ENCODE measurements around the gene EEF1AKMT1. TPM values are rescaled to one million over a fixed set of nuclear protein-coding genes. Genes with fewer than 3 reads are reported as not detected.
"Not testable (repeated sequence)": the region's sequence is repeated elsewhere in the genome, so short reads cannot be mapped to it uniquely, and the experiment has no call there.

Gene EEF1AKMT1
- total RNA-seq, 2 donors from 2014 or later: 8.8 to 10.3 TPM

DNA sequence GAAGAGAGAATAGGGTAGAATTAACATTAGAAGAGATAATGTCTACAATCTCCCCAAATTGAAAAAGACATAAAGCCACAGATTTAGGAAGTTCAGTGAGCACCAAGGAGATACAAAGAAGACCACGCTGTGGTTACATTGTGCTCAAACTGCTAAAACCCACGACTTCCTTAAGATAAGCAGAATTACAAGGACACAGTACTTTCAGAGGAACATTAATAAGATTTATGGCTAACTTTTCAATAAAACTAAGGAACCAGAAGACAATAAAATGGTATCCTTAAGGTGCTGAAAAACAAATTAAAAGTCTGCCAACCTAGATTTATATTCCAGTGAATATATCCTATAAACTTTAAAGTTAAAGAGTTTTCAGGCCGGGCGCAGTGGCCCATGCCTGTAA is 77.7 kb downstream of the EEF1AKMT1 start:
- Mint-ChIP-seq H3K27me3 (ENCODE audit: low read depth) (peaks cover 20% of the 10 kb centered on the region), H3K4me3 (no peak overlapping the region), H3K4me1 (ENCODE audit: low read depth) (no peaks in the 10 kb centered on the region), H3K9me3 (no peaks in the 10 kb centered on the region), H3K36me3 (ENCODE audit: insufficient read depth in 2 of 2) (no peaks in the 10 kb centered on the region), H3K27ac (no peak overlapping the region)
- DNase-seq: no peak
- ATAC-seq (replicated peaks in 1 of 2): no peak

DNA sequence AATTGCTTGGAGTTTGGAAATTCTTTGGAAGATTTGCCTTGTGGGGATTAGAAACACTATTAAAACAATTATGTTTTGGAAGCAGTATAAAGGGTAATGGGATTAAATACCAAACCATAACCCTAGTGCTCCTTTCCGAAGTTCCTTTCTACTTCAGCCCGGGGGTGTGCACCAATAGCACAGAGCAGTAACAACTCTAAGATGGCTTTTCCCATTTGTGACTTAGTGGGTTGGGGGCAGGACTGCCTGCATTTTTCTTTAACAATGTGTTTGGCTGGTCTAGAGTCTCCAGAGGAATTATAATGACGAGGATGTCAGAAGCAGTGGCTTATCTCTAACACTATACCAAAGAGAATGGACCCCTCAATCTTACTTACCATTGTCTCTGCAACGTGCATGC is 82.1 kb downstream of the EEF1AKMT1 start:
- DNase-seq: no peak
- Mint-ChIP-seq H3K9me3 (no peaks in the 10 kb centered on the region), H3K36me3 (ENCODE audit: insufficient read depth in 2 of 2) (no peaks in the 10 kb centered on the region), H3K4me3 (no peak overlapping the region), H3K27ac (no peak overlapping the region), H3K27me3 (ENCODE audit: low read depth) (peaks cover 6% of the 10 kb centered on the region), H3K4me1 (ENCODE audit: low read depth) (no peaks in the 10 kb centered on the region)
- no peak for ATAC-seq (replicated peaks in 1 of 2)

DNA sequence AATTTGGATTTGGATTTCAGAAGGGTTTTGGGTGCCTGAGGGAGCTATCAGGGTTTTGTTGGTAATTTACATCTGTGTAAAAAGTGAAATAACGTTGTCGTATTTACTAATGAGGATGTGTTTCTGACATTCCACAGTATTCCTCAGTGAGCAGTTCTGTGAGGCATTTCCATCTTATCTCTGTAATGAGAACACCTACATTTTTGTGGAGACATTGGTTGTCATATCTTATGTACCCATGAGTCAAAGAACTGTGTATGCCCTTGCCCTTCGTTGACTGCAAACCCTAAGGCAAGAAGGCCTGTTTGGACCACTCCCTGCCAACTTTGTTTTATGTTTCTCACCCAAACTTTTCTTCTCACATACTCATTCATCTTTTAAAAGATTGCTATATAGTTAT is 84.5 kb downstream of the EEF1AKMT1 start:
- no peak for DNase-seq
- no peak overlapping the region for H3K4me3 Mint-ChIP-seq
- no peak for ATAC-seq (replicated peaks in 1 of 2)

DNA sequence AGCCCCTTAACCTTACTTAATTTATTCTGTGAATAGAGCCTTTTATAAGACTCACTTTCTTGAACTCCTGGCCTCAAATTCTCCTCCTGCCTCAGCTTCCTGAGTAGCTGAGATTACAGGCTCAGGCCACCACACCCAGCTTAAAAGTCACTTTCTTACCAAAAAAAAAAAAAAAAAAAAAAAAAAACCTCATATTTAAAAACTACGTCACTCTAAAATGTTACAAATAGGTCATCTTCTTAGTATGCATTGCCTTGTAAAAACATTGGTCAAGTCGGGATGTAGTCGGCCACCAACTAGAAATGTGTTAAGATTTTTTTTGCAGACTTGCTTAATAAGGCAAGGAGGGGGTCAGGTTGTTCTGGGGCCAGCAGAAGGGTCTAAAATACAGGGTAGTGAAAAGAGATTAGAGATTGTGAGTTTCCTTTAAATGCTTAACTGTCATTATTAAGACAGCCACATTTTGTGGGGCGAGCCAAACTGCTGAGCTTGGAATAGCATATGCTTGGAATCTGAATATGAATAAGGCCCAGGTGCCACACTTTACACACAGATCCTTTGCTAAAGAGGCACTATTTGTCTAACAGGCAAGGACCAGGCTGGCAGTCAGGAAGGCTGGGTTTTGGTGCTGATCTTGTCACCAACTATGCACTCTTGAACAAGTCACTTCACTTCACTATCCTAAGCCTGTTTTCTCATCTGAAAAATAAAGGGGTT is 86.7 kb downstream of the EEF1AKMT1 start:
- no peak overlapping the region for H3K27ac Mint-ChIP-seq
- no peaks in the 10 kb centered on the region for H3K4me1 Mint-ChIP-seq (ENCODE audit: low read depth)
- H3K4me3 Mint-ChIP-seq: no peak overlapping the region
- no peaks in the 10 kb centered on the region for H3K36me3 Mint-ChIP-seq (ENCODE audit: insufficient read depth in 2 of 2)
- H3K27me3 Mint-ChIP-seq (ENCODE audit: low read depth): no peaks in the 10 kb centered on the region
- ATAC-seq (replicated peaks in 1 of 2): no peak
- DNase-seq: no peak
- H3K9me3 Mint-ChIP-seq: no peaks in the 10 kb centered on the region

More for the DNA sequence above, 84.5 kb downstream of the EEF1AKMT1 start:
- H3K36me3 Mint-ChIP-seq (ENCODE audit: insufficient read depth in 2 of 2): no peaks in the 10 kb centered on the region
- no peaks in the 10 kb centered on the region for H3K9me3 Mint-ChIP-seq
- no peaks in the 10 kb centered on the region for H3K27me3 Mint-ChIP-seq (ENCODE audit: low read depth)
- no peaks in the 10 kb centered on the region for H3K4me1 Mint-ChIP-seq (ENCODE audit: low read depth)
- H3K27ac Mint-ChIP-seq: no peak overlapping the region

DNA sequence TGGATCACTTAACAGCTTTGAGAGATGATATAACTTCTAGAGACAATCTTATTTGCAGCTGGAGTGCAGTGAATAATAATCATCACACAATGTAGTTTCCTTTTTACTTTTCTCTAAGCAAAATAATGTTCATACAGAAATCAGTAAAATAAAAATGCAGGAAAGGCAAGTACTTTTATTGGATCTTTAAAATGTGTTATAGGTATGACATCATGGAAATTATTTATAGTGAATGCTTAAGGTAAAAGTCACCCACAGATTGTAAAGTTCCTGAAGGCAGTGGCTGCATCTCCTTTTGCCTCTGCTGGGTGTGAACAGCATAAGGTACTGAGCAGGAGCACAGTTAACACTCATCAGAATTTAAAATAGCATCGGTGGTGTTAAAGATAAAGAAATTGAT is 87.6 kb downstream of the EEF1AKMT1 start:
- Mint-ChIP-seq H3K4me3 (no peak overlapping the region), H3K4me1 (ENCODE audit: low read depth) (no peaks in the 10 kb centered on the region), H3K27ac (no peak overlapping the region)

DNA sequence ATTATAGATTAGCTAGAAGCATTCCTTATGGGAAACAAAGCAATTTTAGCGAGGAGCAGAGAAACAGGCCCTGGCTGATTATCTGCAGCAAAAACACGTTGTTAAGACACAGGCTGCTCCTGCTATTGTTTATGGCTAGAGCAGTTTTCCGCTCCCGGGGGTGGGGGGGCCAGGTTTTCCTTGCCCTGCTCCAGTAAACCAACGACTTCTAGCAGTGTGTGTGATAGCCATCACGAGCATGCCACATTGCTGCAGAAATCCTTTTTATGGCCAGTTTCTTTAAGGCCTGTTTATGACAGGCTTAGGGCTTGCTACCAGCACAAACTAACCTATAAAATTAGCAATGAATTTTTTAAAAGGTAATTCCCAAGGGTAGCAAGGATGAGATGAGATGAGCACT is 88.7 kb downstream of the EEF1AKMT1 start:
- no peaks in the 10 kb centered on the region for H3K36me3 Mint-ChIP-seq (ENCODE audit: insufficient read depth in 2 of 2)
- H3K9me3 Mint-ChIP-seq: no peaks in the 10 kb centered on the region

More for the DNA sequence above, 87.6 kb downstream of the EEF1AKMT1 start:
- Mint-ChIP-seq H3K27me3 (ENCODE audit: low read depth) (no peaks in the 10 kb centered on the region), H3K9me3 (no peaks in the 10 kb centered on the region), H3K36me3 (ENCODE audit: insufficient read depth in 2 of 2) (no peaks in the 10 kb centered on the region)
- no peak for ATAC-seq (replicated peaks in 1 of 2)
- DNase-seq: no peak

DNA sequence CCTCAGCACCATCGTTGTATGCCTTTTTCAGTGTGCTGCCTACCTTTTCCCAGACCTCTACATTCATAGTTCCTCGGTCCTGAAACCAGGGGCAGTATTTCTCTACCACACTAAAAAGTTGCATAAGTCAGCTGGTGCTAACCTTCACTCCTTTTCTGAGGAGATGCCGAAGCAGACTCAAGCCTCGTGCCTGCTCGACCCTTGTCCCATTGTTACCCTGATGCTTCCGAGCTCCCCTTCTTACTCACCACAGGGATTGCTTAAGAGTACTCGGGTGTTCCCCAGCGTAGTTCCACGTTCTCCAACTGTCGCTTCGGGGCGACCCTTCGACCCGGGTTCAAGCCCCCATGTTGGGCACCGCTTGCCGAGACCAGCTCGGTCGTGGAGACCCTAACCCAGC is 89.2 kb downstream of the EEF1AKMT1 start:
- no peak overlapping the region for H3K27ac Mint-ChIP-seq

More for the DNA sequence above, 88.7 kb downstream of the EEF1AKMT1 start:
- no peak overlapping the region for H3K27ac Mint-ChIP-seq
- DNase-seq (no peak), ATAC-seq (replicated peaks in 1 of 2) (no peak)
- no peak overlapping the region for H3K4me3 Mint-ChIP-seq
- H3K27me3 Mint-ChIP-seq (ENCODE audit: low read depth): no peaks in the 10 kb centered on the region
- H3K4me1 Mint-ChIP-seq (ENCODE audit: low read depth): no peaks in the 10 kb centered on the region

DNA sequence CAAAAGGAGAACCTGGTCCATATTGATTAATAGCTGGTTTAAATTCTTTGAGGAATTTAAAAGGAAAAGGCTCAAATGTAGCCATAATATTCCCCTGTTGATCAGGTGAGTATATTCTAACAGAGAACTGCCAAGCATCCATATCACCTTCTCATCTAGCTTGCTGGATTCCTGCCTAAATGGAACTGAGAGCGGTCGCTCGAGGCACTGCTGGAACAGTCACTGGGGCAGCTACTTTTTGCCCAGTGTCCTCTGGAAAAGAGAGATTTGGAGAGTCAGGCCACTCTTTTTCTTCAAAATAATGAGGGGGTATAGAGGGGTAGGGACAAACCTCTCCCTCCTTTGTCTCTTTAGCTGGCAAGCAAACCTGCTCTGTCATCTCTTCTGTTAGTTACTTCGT is 89.7 kb downstream of the EEF1AKMT1 start:
- no peaks in the 10 kb centered on the region for H3K27me3 Mint-ChIP-seq (ENCODE audit: low read depth)
- no peak for ATAC-seq (replicated peaks in 1 of 2)
- DNase-seq: no peak
- no peaks in the 10 kb centered on the region for H3K36me3 Mint-ChIP-seq (ENCODE audit: insufficient read depth in 2 of 2)
- no peaks in the 10 kb centered on the region for H3K4me1 Mint-ChIP-seq (ENCODE audit: low read depth)
- H3K9me3 Mint-ChIP-seq: no peaks in the 10 kb centered on the region
- no peak overlapping the region for H3K27ac Mint-ChIP-seq
- no peak overlapping the region for H3K4me3 Mint-ChIP-seq

More for the DNA sequence above, 89.2 kb downstream of the EEF1AKMT1 start:
- no peaks in the 10 kb centered on the region for H3K27me3 Mint-ChIP-seq (ENCODE audit: low read depth)
- H3K36me3 Mint-ChIP-seq (ENCODE audit: insufficient read depth in 2 of 2): no peaks in the 10 kb centered on the region
- ATAC-seq (replicated peaks in 1 of 2): no peak
- H3K4me3 Mint-ChIP-seq: no peak overlapping the region
- no peaks in the 10 kb centered on the region for H3K4me1 Mint-ChIP-seq (ENCODE audit: low read depth)
- DNase-seq: no peak
- no peaks in the 10 kb centered on the region for H3K9me3 Mint-ChIP-seq

DNA sequence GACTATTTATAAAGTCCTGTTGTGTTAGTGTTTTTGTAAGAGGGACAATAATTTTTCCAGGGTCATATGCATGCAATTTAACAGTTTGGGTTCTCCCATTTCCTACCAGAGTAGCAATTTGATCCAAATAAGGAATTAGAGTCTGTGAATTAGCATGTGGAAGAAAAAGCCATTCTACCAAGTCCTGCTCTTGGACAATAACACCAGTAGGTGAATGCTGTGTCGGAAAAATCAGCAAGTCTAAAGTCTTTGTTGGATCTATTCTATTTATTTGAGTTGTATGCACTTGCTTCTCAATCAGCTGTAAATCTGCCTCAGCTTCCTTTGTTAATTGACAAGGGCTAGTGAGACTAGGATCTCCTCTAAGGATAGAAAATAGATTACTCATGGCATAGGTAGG is 91.7 kb downstream of the EEF1AKMT1 start:
- no peak overlapping the region for H3K4me3 Mint-ChIP-seq
- no peaks in the 10 kb centered on the region for H3K9me3 Mint-ChIP-seq
- no peak overlapping the region for H3K27ac Mint-ChIP-seq
- H3K4me1 Mint-ChIP-seq (ENCODE audit: low read depth): no peaks in the 10 kb centered on the region
- no peaks in the 10 kb centered on the region for H3K36me3 Mint-ChIP-seq (ENCODE audit: insufficient read depth in 2 of 2)
- H3K27me3 Mint-ChIP-seq (ENCODE audit: low read depth): no peaks in the 10 kb centered on the region
- ATAC-seq (replicated peaks in 1 of 2): no peak
- DNase-seq: no peak

DNA sequence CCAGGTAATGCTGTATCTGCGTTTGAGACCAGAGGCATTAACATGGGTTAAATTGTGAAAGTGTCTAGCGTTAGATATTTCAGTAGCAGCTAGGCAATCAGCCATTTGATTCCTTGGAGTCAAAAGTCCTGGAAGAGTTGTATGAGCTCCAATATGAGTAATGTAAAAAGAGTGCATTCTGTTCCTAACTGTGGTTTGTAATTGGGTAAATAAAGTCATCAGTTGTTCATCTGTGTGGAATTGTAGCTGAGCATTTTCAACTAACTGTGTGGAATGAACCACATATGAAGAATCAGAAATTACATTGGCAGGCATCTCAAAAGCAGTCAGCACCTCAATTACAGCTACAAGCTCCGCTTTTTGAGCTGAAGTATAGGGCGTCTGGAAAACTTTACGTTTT is 92.3 kb downstream of the EEF1AKMT1 start:
- not testable (repeated sequence) for ATAC-seq (replicated peaks in 1 of 2); H3K36me3 Mint-ChIP-seq (ENCODE audit: insufficient read depth in 2 of 2); H3K4me1 Mint-ChIP-seq (ENCODE audit: low read depth); DNase-seq; H3K9me3 Mint-ChIP-seq; H3K27me3 Mint-ChIP-seq (ENCODE audit: low read depth); H3K27ac Mint-ChIP-seq; H3K4me3 Mint-ChIP-seq

DNA sequence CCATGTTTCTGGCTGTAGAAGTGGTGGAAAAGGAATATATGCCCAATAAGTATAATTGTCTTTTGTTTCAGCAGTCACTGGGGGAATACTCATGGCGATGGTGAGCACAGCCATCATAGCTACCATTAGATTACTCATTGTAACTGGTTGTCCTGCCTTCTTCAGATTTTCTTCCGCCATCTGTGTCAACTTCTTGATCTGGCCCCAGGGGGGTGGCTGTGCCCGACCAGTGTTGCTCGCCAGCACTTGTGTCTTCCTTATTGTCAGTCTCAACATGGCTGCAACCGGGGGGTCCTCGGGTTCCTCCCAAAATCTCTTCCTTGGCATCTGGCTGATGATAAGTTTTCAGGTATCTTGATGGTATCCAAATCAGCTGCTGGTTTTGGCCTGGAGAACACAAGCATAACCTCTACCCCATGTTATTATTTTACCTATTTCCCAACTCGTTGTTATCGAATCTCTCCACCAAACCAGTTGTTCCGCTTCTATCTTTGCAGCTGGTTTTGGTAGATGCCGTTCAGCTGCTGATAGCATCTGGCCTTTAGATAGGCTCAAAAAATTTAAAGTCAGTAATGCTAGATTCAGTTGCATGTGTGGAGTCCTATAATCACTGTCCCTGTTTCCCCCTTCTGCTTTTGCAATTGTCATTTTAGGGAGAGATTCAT is 93.2 kb downstream of the EEF1AKMT1 start:
- ATAC-seq (replicated peaks in 1 of 2) (no peak), DNase-seq (no peak)
- H3K9me3 Mint-ChIP-seq: no peaks in the 10 kb centered on the region
- no peaks in the 10 kb centered on the region for H3K36me3 Mint-ChIP-seq (ENCODE audit: insufficient read depth in 2 of 2)
- no peaks in the 10 kb centered on the region for H3K4me1 Mint-ChIP-seq (ENCODE audit: low read depth)
- H3K4me3 Mint-ChIP-seq: no peak overlapping the region
- H3K27ac Mint-ChIP-seq: no peak overlapping the region
- no peaks in the 10 kb centered on the region for H3K27me3 Mint-ChIP-seq (ENCODE audit: low read depth)

DNA sequence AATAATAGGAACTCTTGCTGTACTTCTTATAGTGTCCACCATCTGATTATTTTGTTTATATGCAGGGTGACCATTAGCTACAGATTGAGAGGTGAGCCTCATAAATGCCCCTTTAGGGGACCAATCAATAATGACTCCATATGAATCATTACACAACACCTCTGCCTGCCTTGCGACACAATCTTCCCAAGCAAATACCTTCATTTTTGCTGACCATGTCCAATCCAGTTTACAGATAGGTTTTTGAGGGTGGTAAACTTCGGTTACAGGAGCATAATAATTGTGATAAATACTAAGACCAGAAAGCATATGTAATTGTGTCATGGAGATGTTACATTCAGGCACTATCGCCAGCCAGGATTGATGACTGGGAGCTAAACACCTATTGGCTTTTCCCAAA is 93.9 kb downstream of the EEF1AKMT1 start:
- no peak for DNase-seq
- Mint-ChIP-seq H3K36me3 (ENCODE audit: insufficient read depth in 2 of 2) (no peaks in the 10 kb centered on the region), H3K9me3 (no peaks in the 10 kb centered on the region), H3K27me3 (ENCODE audit: low read depth) (no peaks in the 10 kb centered on the region), H3K27ac (no peak overlapping the region), H3K4me1 (ENCODE audit: low read depth) (no peaks in the 10 kb centered on the region), H3K4me3 (no peak overlapping the region)
- ATAC-seq (replicated peaks in 1 of 2): no peak

Measured in activated T-cell treated with anti-CD3 and anti-CD28 coated beads, Interleukin-2, amount 50 U/mL, for 72 hours (primary cell).